Measurements from ENCODE around the gene CEP152.

DNA sequence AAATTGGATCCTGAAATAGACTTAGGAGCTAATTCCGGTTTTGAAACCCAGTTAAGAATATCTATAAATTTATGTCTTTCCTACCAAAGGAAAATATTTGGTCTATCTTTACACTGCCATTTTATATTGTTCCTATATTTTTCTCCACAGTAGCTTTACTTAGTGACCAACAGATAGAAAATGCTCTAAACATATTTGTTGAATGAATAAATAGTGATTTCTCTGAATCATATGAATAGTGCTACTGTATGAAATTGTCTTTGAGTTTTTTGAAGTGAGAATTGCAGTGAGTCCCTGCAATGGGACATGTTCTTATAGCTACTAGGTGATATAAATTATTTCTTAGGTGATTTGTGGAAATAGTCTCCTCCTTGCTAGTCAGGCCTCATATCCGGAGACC lies 48.6 kb upstream of the CEP152 start:
- TF ChIP-seq, protein P1, sequence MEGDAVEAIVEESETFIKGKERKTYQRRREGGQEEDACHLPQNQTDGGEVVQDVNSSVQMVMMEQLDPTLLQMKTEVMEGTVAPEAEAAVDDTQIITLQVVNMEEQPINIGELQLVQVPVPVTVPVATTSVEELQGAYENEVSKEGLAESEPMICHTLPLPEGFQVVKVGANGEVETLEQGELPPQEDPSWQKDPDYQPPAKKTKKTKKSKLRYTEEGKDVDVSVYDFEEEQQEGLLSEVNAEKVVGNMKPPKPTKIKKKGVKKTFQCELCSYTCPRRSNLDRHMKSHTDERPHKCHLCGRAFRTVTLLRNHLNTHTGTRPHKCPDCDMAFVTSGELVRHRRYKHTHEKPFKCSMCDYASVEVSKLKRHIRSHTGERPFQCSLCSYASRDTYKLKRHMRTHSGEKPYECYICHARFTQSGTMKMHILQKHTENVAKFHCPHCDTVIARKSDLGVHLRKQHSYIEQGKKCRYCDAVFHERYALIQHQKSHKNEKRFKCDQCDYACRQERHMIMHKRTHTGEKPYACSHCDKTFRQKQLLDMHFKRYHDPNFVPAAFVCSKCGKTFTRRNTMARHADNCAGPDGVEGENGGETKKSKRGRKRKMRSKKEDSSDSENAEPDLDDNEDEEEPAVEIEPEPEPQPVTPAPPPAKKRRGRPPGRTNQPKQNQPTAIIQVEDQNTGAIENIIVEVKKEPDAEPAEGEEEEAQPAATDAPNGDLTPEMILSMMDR (IDR thresholded peaks at IDR 0.05), result no peak
- TF ChIP-seq POLR2A (IDR thresholded peaks at IDR 0.05), result no peak
